ENCODE measurements around the gene SH3BP5. TPM values are rescaled to one million over a fixed set of nuclear protein-coding genes. Genes with fewer than 3 reads are reported as not detected.

SH3BP5 gene
- total RNA-seq, 1 experiment from 2014 or later: 20.3 TPM

- TF ChIP-seq EZH2 (IDR thresholded peaks at IDR 0.05; ENCODE audit: borderline replicate concordance, low read depth, low read length, poor library complexity, severe bottlenecking) (no peak), CTCF (conservative IDR thresholded peaks at IDR 0.05; ENCODE audit: low read depth, low read length) (no peak)
- Histone ChIP-seq H3K27me3 (replicated peaks; ENCODE audit: insufficient read depth, low read depth, low read length, poor library complexity) (no peaks in the 10 kb centered on the region), H3K27ac (ENCODE audit: low read depth, low read length, poor library complexity, severe bottlenecking) (no peak overlapping the region), H3K4me1 (ENCODE audit: insufficient read depth, low read length, poor library complexity, severe bottlenecking) (peaks cover 18% of the 10 kb centered on the region), H3K9me3 (ENCODE audit: low read depth, low read length, poor library complexity, severe bottlenecking) (no peaks in the 10 kb centered on the region), H3K36me3 (ENCODE audit: insufficient read depth, low read length, poor library complexity, severe bottlenecking) (no peaks in the 10 kb centered on the region), H3K4me3 (ENCODE audit: low read depth, low read length, poor library complexity, severe bottlenecking) (no peak overlapping the region)
- no peak for DNase-seq (ENCODE audit: low spot score)
- BruUV-seq (replicated peaks): no TSS peak
- intact Hi-C loops (cut with micrococcal nuclease; ENCODE audit: unreplicated experiment): no loop called here
- POLR2A ChIA-PET (ENCODE audit: low non-redundant PET): no interaction called here
- CTCF ChIA-PET: no interaction called here
Observed at GRCh38 chr3:15283702-15284101, 48.7 kb downstream of the SH3BP5 start.

- Histone ChIP-seq H3K9me3 (ENCODE audit: low read depth, low read length, poor library complexity, severe bottlenecking) (no peaks in the 10 kb centered on the region), H3K27ac (ENCODE audit: low read depth, low read length, poor library complexity, severe bottlenecking) (no peak overlapping the region), H3K36me3 (ENCODE audit: insufficient read depth, low read length, poor library complexity, severe bottlenecking) (no peaks in the 10 kb centered on the region), H3K27me3 (replicated peaks; ENCODE audit: insufficient read depth, low read depth, low read length, poor library complexity) (no peaks in the 10 kb centered on the region), H3K4me1 (ENCODE audit: insufficient read depth, low read length, poor library complexity, severe bottlenecking) (peaks cover 12% of the 10 kb centered on the region), H3K4me3 (ENCODE audit: low read depth, low read length, poor library complexity, severe bottlenecking) (no peak overlapping the region)
- no peak for TF ChIP-seq CTCF (conservative IDR thresholded peaks at IDR 0.05; ENCODE audit: low read depth, low read length)
- TF ChIP-seq EZH2 (IDR thresholded peaks at IDR 0.05; ENCODE audit: borderline replicate concordance, low read depth, low read length, poor library complexity, severe bottlenecking): no peak
- ChIA-PET CTCF (no interaction called here), POLR2A (ENCODE audit: low non-redundant PET) (no interaction called here)
- intact Hi-C loops (cut with micrococcal nuclease; ENCODE audit: unreplicated experiment): no loop called here
- BruUV-seq (replicated peaks): no TSS peak
- DNase-seq (ENCODE audit: low spot score): no peak
Observed at GRCh38 chr3:15281817-15282216, 50.6 kb downstream of the SH3BP5 start.

- H3K4me1 ChIP-seq (ENCODE audit: insufficient read depth, low read length, poor library complexity, severe bottlenecking): peaks cover 12% of the 10 kb centered on the region
- no peaks in the 10 kb centered on the region for H3K27me3 ChIP-seq (replicated peaks; ENCODE audit: insufficient read depth, low read depth, low read length, poor library complexity)
- DNase-seq (ENCODE audit: low spot score): no peak
- H3K9me3 ChIP-seq (ENCODE audit: low read depth, low read length, poor library complexity, severe bottlenecking): no peaks in the 10 kb centered on the region
- H3K27ac ChIP-seq (ENCODE audit: low read depth, low read length, poor library complexity, severe bottlenecking): no peak overlapping the region
- POLR2A ChIA-PET (ENCODE audit: low non-redundant PET): no interaction called here
- no peak for TF ChIP-seq EZH2 (IDR thresholded peaks at IDR 0.05; ENCODE audit: borderline replicate concordance, low read depth, low read length, poor library complexity, severe bottlenecking)
- TF ChIP-seq CTCF (conservative IDR thresholded peaks at IDR 0.05; ENCODE audit: low read depth, low read length): no peak
- no peak overlapping the region for H3K4me3 ChIP-seq (ENCODE audit: low read depth, low read length, poor library complexity, severe bottlenecking)
- CTCF ChIA-PET: no interaction called here
- intact Hi-C loops (cut with micrococcal nuclease; ENCODE audit: unreplicated experiment): no loop called here
- no TSS peak for BruUV-seq (replicated peaks)
- no peaks in the 10 kb centered on the region for H3K36me3 ChIP-seq (ENCODE audit: insufficient read depth, low read length, poor library complexity, severe bottlenecking)
Observed at GRCh38 chr3:15280853-15281532, 51.4 kb downstream of the SH3BP5 start.
